ENCODE results near the gene ZBTB7A.

ZBTB7A gene

GRCh38 chr19:4031420-4031819 is 35.3 kb downstream of the ZBTB7A start:
- DNase-seq = no peak
- no peak overlapping the region for H2BK5ac ChIP-seq (ENCODE audit: low read length)

DNA sequence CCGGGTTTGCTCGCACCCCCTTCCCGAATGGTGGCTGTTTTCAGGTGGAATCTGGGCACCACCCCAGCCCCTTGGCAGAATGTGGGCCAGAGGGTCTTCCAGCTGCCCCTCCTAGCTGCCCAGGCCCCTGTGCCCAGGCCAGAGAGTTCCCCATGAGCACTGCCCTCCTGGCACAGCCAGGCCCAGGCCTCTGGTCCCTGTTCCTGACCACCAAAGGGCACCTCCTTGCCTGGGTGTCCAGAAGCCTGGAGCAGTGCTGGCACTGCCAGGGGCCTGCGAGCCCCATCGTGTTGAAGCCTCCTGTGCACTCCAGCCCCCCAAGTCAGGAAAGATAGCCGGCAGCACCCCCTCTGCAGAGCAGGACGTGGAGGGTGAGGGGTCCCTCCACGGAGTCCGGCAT is 35.7 kb downstream of the ZBTB7A start:
- WGBS (ENCODE audit: extremely low coverage, insufficient coverage, low lambda C conversion rate) = no CpG with 5 or more reads among the region's 9 CpGs
- Histone ChIP-seq H3K4me3 (ENCODE audit: low read length) (no peak overlapping the region), H2BK5ac (ENCODE audit: low read length) (no peak overlapping the region)

More at GRCh38 chr19:4031420-4031819, 35.3 kb downstream of the ZBTB7A start:
- peaks cover 11% of the 10 kb centered on the region for H3K36me3 ChIP-seq (ENCODE audit: control insufficient read depth, insufficient read depth, low read length)
- H3K27me3 ChIP-seq (ENCODE audit: insufficient read depth, low read length, poor library complexity) = no peaks in the 10 kb centered on the region
- H3K56ac ChIP-seq (ENCODE audit: low read length) = no peak overlapping the region
- H4K5ac ChIP-seq (ENCODE audit: low read length) = no peak overlapping the region
- no peaks in the 10 kb centered on the region for H3K79me2 ChIP-seq (ENCODE audit: control insufficient read depth, insufficient read depth, low read length)
- no peak overlapping the region for H3K4me3 ChIP-seq (ENCODE audit: low read length)
- no peak overlapping the region for H3K4me2 ChIP-seq (ENCODE audit: low read length)
- H3K27ac ChIP-seq (ENCODE audit: low read depth, low read length) = no peak overlapping the region
- no peak overlapping the region for H3K4ac ChIP-seq (ENCODE audit: low read depth, low read length)
- no peak overlapping the region for H4K8ac ChIP-seq (ENCODE audit: low read depth, low read length)
- WGBS (ENCODE audit: extremely low coverage, insufficient coverage, low lambda C conversion rate) = no CpG with 5 or more reads among the region's 11 CpGs
- H2BK120ac ChIP-seq (ENCODE audit: low read depth, low read length) = no peak overlapping the region
- H3K79me1 ChIP-seq (ENCODE audit: low read length) = no peaks in the 10 kb centered on the region
- H3K9ac ChIP-seq (ENCODE audit: low read length) = no peak overlapping the region
- no peak overlapping the region for H3K23ac ChIP-seq (ENCODE audit: low read length)
- H3K18ac ChIP-seq (ENCODE audit: low read length) = no peak overlapping the region
- no peaks in the 10 kb centered on the region for H3K4me1 ChIP-seq (ENCODE audit: control insufficient read depth, low read depth, low read length)
- H2AK5ac ChIP-seq (ENCODE audit: low read length) = no peak overlapping the region
- H2BK15ac ChIP-seq (replicated peaks; ENCODE audit: low read depth) = no peak overlapping the region

GRCh38 chr19:4030552-4030951 is 36.1 kb downstream of the ZBTB7A start:
- no peak for DNase-seq
- H4K5ac ChIP-seq (ENCODE audit: low read length) = no peak overlapping the region
- no peak overlapping the region for H3K18ac ChIP-seq (ENCODE audit: low read length)
- no peaks in the 10 kb centered on the region for H3K79me2 ChIP-seq (ENCODE audit: control insufficient read depth, insufficient read depth, low read length)
- H3K36me3 ChIP-seq (ENCODE audit: control insufficient read depth, insufficient read depth, low read length) = peaks cover 5% of the 10 kb centered on the region
- H2BK5ac ChIP-seq (ENCODE audit: low read length) = no peak overlapping the region
- no peak overlapping the region for H2BK15ac ChIP-seq (replicated peaks; ENCODE audit: low read depth)
- H4K8ac ChIP-seq (ENCODE audit: low read depth, low read length) = no peak overlapping the region
- no peak overlapping the region for H2BK120ac ChIP-seq (ENCODE audit: low read depth, low read length)
- H3K4me2 ChIP-seq (ENCODE audit: low read length) = no peak overlapping the region
- no peaks in the 10 kb centered on the region for H3K4me1 ChIP-seq (ENCODE audit: control insufficient read depth, low read depth, low read length)
- no peaks in the 10 kb centered on the region for H3K27me3 ChIP-seq (ENCODE audit: insufficient read depth, low read length, poor library complexity)
- no peaks in the 10 kb centered on the region for H3K79me1 ChIP-seq (ENCODE audit: low read length)
- WGBS (ENCODE audit: extremely low coverage, insufficient coverage, low lambda C conversion rate) = no CpG with 5 or more reads among the region's 6 CpGs
- no peak overlapping the region for H3K56ac ChIP-seq (ENCODE audit: low read length)
- no peak overlapping the region for H3K4ac ChIP-seq (ENCODE audit: low read depth, low read length)
- H2AK5ac ChIP-seq (ENCODE audit: low read length) = no peak overlapping the region
- no peak overlapping the region for H3K27ac ChIP-seq (ENCODE audit: low read depth, low read length)
- H3K4me3 ChIP-seq (ENCODE audit: low read length) = no peak overlapping the region
- no peak overlapping the region for H3K23ac ChIP-seq (ENCODE audit: low read length)
- no peak overlapping the region for H3K9ac ChIP-seq (ENCODE audit: low read length)

More for the DNA sequence above, 35.7 kb downstream of the ZBTB7A start:
- Histone ChIP-seq H4K8ac (ENCODE audit: low read depth, low read length) (no peak overlapping the region), H2BK15ac (replicated peaks; ENCODE audit: low read depth) (no peak overlapping the region), H3K79me2 (ENCODE audit: control insufficient read depth, insufficient read depth, low read length) (no peaks in the 10 kb centered on the region), H4K5ac (ENCODE audit: low read length) (no peak overlapping the region), H3K56ac (ENCODE audit: low read length) (no peak overlapping the region), H3K36me3 (ENCODE audit: control insufficient read depth, insufficient read depth, low read length) (peaks cover 9% of the 10 kb centered on the region), H3K4me2 (ENCODE audit: low read length) (no peak overlapping the region), H3K9ac (ENCODE audit: low read length) (no peak overlapping the region), H2BK120ac (ENCODE audit: low read depth, low read length) (no peak overlapping the region), H3K79me1 (ENCODE audit: low read length) (no peaks in the 10 kb centered on the region), H3K27me3 (ENCODE audit: insufficient read depth, low read length, poor library complexity) (no peaks in the 10 kb centered on the region), H3K4ac (ENCODE audit: low read depth, low read length) (no peak overlapping the region), H3K27ac (ENCODE audit: low read depth, low read length) (no peak overlapping the region), H3K4me1 (ENCODE audit: control insufficient read depth, low read depth, low read length) (no peaks in the 10 kb centered on the region), H3K18ac (ENCODE audit: low read length) (no peak overlapping the region), H3K23ac (ENCODE audit: low read length) (no peak overlapping the region), H2AK5ac (ENCODE audit: low read length) (no peak overlapping the region)
- DNase-seq = no peak

- H3K79me2 ChIP-seq (ENCODE audit: control insufficient read depth, insufficient read depth, low read length) = no peaks in the 10 kb centered on the region
- no peak overlapping the region for H3K18ac ChIP-seq (ENCODE audit: low read length)
- no peak overlapping the region for H3K23ac ChIP-seq (ENCODE audit: low read length)
- no peak overlapping the region for H4K8ac ChIP-seq (ENCODE audit: low read depth, low read length)
- no peak overlapping the region for H4K5ac ChIP-seq (ENCODE audit: low read length)
- no peak overlapping the region for H3K4me2 ChIP-seq (ENCODE audit: low read length)
- H3K56ac ChIP-seq (ENCODE audit: low read length) = no peak overlapping the region
- no peaks in the 10 kb centered on the region for H3K79me1 ChIP-seq (ENCODE audit: low read length)
- no peaks in the 10 kb centered on the region for H3K4me1 ChIP-seq (ENCODE audit: control insufficient read depth, low read depth, low read length)
- no peak overlapping the region for H3K4ac ChIP-seq (ENCODE audit: low read depth, low read length)
- no peak for DNase-seq
- H2BK120ac ChIP-seq (ENCODE audit: low read depth, low read length) = no peak overlapping the region
- H3K36me3 ChIP-seq (ENCODE audit: control insufficient read depth, insufficient read depth, low read length) = peaks cover 4% of the 10 kb centered on the region
- H3K27ac ChIP-seq (ENCODE audit: low read depth, low read length) = no peak overlapping the region
- no peak overlapping the region for H2BK15ac ChIP-seq (replicated peaks; ENCODE audit: low read depth)
- no peak overlapping the region for H3K9ac ChIP-seq (ENCODE audit: low read length)
- no CpG with 5 or more reads among the region's 18 CpGs for WGBS (ENCODE audit: extremely low coverage, insufficient coverage, low lambda C conversion rate)
- H3K4me3 ChIP-seq (ENCODE audit: low read length) = no peak overlapping the region
- no peak overlapping the region for H2AK5ac ChIP-seq (ENCODE audit: low read length)
- H2BK5ac ChIP-seq (ENCODE audit: low read length) = no peak overlapping the region
- H3K27me3 ChIP-seq (ENCODE audit: insufficient read depth, low read length, poor library complexity) = no peaks in the 10 kb centered on the region
Observed at GRCh38 chr19:4029247-4029614, 37.5 kb downstream of the ZBTB7A start.

DNA sequence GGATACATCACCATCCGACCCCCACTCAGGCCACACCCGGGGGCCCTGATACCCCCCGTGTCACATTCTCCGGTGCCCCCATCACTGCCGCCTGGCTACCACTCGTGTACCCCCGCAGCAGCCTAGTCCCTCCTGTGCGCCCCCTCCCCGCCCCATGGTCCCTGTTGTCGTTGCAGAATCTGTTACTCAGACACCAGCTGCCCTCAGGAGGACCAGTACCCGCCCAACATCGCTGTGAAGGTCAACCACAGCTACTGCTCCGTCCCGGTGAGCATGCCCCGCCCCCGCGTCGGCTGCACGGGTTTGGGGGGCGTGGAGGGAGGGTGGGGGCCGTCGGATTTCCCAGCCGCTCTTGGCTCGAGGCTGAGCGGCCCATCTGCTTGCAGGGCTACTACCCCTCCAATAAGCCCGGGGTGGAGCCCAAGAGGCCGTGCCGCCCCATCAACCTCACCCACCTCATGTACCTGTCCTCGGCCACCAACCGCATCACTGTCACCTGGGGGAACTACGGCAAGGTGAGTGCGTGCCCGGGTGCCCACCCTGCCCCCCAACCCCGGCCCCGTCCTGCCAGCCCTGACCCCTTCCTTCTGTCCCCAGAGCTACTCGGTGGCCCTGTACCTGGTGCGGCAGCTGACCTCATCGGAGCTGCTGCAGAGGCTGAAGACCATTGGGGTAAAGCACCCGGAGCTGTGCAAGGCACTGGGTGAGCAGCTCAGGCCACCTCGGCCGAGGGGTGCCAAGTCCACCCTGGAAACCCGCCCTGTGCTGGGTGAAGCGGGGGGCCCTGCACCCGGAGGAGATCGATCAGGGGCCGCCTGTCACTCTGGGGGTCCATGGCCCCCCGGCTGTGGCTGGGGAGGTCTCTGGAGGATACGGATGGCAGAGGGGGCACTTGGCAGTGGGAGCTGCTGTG is 38.1 kb downstream of the ZBTB7A start:
- WGBS (ENCODE audit: extremely low coverage, insufficient coverage, low lambda C conversion rate) = no CpG with 5 or more reads among the region's 48 CpGs
- Histone ChIP-seq H3K79me1 (ENCODE audit: low read length) (no peaks in the 10 kb centered on the region), H3K18ac (ENCODE audit: low read length) (no peak overlapping the region), H3K36me3 (ENCODE audit: control insufficient read depth, insufficient read depth, low read length) (peaks cover 2% of the 10 kb centered on the region), H3K4me2 (ENCODE audit: low read length) (no peak overlapping the region), H3K56ac (ENCODE audit: low read length) (no peak overlapping the region), H2BK120ac (ENCODE audit: low read depth, low read length) (no peak overlapping the region), H2BK15ac (replicated peaks; ENCODE audit: low read depth) (no peak overlapping the region), H3K4me3 (ENCODE audit: low read length) (no peak overlapping the region), H3K4me1 (ENCODE audit: control insufficient read depth, low read depth, low read length) (no peaks in the 10 kb centered on the region), H2AK5ac (ENCODE audit: low read length) (no peak overlapping the region), H3K27ac (ENCODE audit: low read depth, low read length) (no peak overlapping the region), H3K23ac (ENCODE audit: low read length) (no peak overlapping the region), H3K9ac (ENCODE audit: low read length) (no peak overlapping the region), H2BK5ac (ENCODE audit: low read length) (no peak overlapping the region), H3K27me3 (ENCODE audit: insufficient read depth, low read length, poor library complexity) (no peaks in the 10 kb centered on the region), H4K5ac (ENCODE audit: low read length) (no peak overlapping the region), H3K79me2 (ENCODE audit: control insufficient read depth, insufficient read depth, low read length) (no peaks in the 10 kb centered on the region), H4K8ac (ENCODE audit: low read depth, low read length) (no peak overlapping the region), H3K4ac (ENCODE audit: low read depth, low read length) (no peak overlapping the region)
- DNase-seq = no peak

- no peaks in the 10 kb centered on the region for H3K27me3 ChIP-seq (ENCODE audit: insufficient read depth, low read length, poor library complexity)
- H3K56ac ChIP-seq (ENCODE audit: low read length) = no peak overlapping the region
- no peak overlapping the region for H2BK5ac ChIP-seq (ENCODE audit: low read length)
- no peak for DNase-seq
- H3K9ac ChIP-seq (ENCODE audit: low read length) = no peak overlapping the region
- H3K27ac ChIP-seq (ENCODE audit: low read depth, low read length) = no peak overlapping the region
- H2BK15ac ChIP-seq (replicated peaks; ENCODE audit: low read depth) = no peak overlapping the region
- H3K4me3 ChIP-seq (ENCODE audit: low read length) = no peak overlapping the region
- no peak overlapping the region for H2BK120ac ChIP-seq (ENCODE audit: low read depth, low read length)
- H3K79me1 ChIP-seq (ENCODE audit: low read length) = peaks cover 2% of the 10 kb centered on the region
- H4K5ac ChIP-seq (ENCODE audit: low read length) = no peak overlapping the region
- H2AK5ac ChIP-seq (ENCODE audit: low read length) = no peak overlapping the region
- no peak overlapping the region for H4K8ac ChIP-seq (ENCODE audit: low read depth, low read length)
- H3K23ac ChIP-seq (ENCODE audit: low read length) = no peak overlapping the region
- WGBS (ENCODE audit: extremely low coverage, insufficient coverage, low lambda C conversion rate) = no CpG with 5 or more reads among the region's 16 CpGs
- H3K79me2 ChIP-seq (ENCODE audit: control insufficient read depth, insufficient read depth, low read length) = no peaks in the 10 kb centered on the region
- H3K4me2 ChIP-seq (ENCODE audit: low read length) = no peak overlapping the region
- no peaks in the 10 kb centered on the region for H3K4me1 ChIP-seq (ENCODE audit: control insufficient read depth, low read depth, low read length)
- no peaks in the 10 kb centered on the region for H3K36me3 ChIP-seq (ENCODE audit: control insufficient read depth, insufficient read depth, low read length)
- H3K4ac ChIP-seq (ENCODE audit: low read depth, low read length) = no peak overlapping the region
- no peak overlapping the region for H3K18ac ChIP-seq (ENCODE audit: low read length)
Observed at GRCh38 chr19:4027146-4027545, 39.6 kb downstream of the ZBTB7A start.

Data from mesendoderm (in vitro differentiated cells).